Keratinocyte (primary cell): ENCODE data around the gene CDIPT.
A peak's percentile ranks its signal among the peaks of the same experiment; 100 is the strongest.

Experiments
- EZH2 ChIP-seq: IDR thresholded peaks from one replicate; pipeline ENCODE4 v1.6.1; 2012; ENCODE audit warnings: inconsistent platforms, mild to moderate bottlenecking, low read length, moderate library complexity
- TF ChIP-seq, protein P1 (sequence below), 3 experiments: IDR thresholded peaks in 1 of 3; conservative IDR thresholded peaks in 1 of 3; optimal IDR thresholded peaks in 1 of 3; 2 replicates in 2 of 3; 3 replicates in 1 of 3; pipeline versions ENCODE3 to v1.5.1; 2011; ENCODE audit warnings: low read length in 3 of 3, mild to moderate bottlenecking in 3 of 3, moderate library complexity in 2 of 3, control low read depth in 1 of 3, inconsistent platforms in 1 of 3; ENCODE audit not compliant: insufficient read depth in 2 of 3; ENCODE audit errors: extremely low read depth in 1 of 3

DNA sequence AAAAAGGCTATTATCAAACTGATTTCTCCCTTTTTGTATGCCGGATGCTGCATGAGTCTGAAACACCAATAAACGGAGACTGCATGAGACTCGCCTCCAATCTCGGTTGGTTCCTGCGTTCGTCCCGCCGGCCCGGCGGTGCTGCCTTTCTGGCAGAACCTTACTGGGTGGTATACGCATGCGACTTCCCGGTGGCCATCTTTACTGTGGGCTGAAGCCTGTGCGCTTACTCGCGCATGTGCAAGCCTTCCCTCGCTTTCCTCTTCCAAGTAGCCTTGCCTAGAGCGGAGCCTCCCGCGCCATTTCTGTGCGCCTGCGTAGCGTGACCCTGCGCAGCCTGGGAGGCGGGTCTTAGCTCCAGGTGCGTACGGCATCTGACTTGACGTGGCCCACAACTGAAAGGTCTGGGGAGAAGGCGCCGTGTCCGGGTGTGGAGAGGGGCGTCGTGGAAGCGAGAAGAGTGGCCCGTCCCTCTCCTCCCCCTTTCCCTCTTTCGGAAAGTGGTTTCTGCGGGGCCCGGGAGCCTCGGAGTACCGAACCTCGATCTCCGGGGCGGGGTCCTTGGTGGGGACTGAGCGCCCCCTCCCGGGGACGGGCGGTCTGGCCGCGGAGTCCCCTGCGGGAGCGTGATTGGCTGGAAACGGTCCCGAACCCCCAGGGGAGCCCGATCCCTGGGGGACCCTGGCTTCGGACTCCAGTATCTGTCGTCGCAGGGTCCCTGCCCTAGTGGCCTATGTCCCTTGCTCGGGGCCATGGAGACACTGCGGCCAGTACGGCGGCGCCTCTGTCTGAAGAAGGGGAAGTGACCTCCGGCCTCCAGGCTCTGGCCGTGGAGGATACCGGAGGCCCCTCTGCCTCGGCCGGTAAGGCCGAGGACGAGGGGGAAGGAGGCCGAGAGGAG is 47.0 kb downstream of the CDIPT start, which contains the start of gene PAGR1:
- TF ChIP-seq, protein P1, sequence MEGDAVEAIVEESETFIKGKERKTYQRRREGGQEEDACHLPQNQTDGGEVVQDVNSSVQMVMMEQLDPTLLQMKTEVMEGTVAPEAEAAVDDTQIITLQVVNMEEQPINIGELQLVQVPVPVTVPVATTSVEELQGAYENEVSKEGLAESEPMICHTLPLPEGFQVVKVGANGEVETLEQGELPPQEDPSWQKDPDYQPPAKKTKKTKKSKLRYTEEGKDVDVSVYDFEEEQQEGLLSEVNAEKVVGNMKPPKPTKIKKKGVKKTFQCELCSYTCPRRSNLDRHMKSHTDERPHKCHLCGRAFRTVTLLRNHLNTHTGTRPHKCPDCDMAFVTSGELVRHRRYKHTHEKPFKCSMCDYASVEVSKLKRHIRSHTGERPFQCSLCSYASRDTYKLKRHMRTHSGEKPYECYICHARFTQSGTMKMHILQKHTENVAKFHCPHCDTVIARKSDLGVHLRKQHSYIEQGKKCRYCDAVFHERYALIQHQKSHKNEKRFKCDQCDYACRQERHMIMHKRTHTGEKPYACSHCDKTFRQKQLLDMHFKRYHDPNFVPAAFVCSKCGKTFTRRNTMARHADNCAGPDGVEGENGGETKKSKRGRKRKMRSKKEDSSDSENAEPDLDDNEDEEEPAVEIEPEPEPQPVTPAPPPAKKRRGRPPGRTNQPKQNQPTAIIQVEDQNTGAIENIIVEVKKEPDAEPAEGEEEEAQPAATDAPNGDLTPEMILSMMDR (optimal IDR thresholded peaks at IDR 0.05 in 1 of 3, IDR thresholded peaks at IDR 0.05 in 1 of 3, conservative IDR thresholded peaks at IDR 0.05 in 1 of 3; ENCODE audit: extremely low read depth in 1 of 3, insufficient read depth in 2 of 3, low read length in 3 of 3) = peak; percentile 74 to 98 (median 77)
- no peak for TF ChIP-seq EZH2
